GM21723 (cell line): ENCODE measurements around the gene KANSL1.
"Not testable (repeated sequence)": the region's sequence is repeated elsewhere in the genome, so short reads cannot be mapped to it uniquely, and the experiment has no call there.

Experiments used
- ATAC-seq: cut with Tn5 transposase; IDR thresholded peaks from one replicate; pipeline ENCODE4 v1.9.1; 2021; ENCODE audit warnings: mild to moderate bottlenecking, moderate library complexity; ENCODE audit not compliant: unreplicated experiment

The KANSL1 gene

GRCh38 chr17:46026166-46027047, 166.8 kb downstream of the KANSL1 start:
- ATAC-seq = no peak

GRCh38 chr17:46025510-46026165, 167.6 kb downstream of the KANSL1 start:
- ATAC-seq = no peak

- ATAC-seq = no peak
These were observed 168.2 kb downstream of the KANSL1 start for GRCh38 chr17:46025060-46025459.

GRCh38 chr17:46024590-46024989, 168.6 kb downstream of the KANSL1 start:
- no peak for ATAC-seq

- no peak for ATAC-seq
These were observed 169.3 kb downstream of the KANSL1 start for GRCh38 chr17:46023783-46024388.

- not testable (repeated sequence) for ATAC-seq
These were observed 169.9 kb downstream of the KANSL1 start for GRCh38 chr17:46023366-46023765.

GRCh38 chr17:46020998-46021397, 172.2 kb downstream of the KANSL1 start:
- no peak for ATAC-seq

- ATAC-seq = no peak
These were observed 173.0 kb downstream of the KANSL1 start for GRCh38 chr17:46020023-46020761.

GRCh38 chr17:46019408-46019925, 173.8 kb downstream of the KANSL1 start:
- ATAC-seq = not testable (repeated sequence)

- ATAC-seq = no peak
These were observed 179.6 kb downstream of the KANSL1 start for GRCh38 chr17:46013502-46014165.

- ATAC-seq = no peak
These were observed 180.1 kb downstream of the KANSL1 start for GRCh38 chr17:46013127-46013501.

- no peak for ATAC-seq
These were observed 180.6 kb downstream of the KANSL1 start for GRCh38 chr17:46012506-46013079.

- no peak for ATAC-seq
These were observed 181.3 kb downstream of the KANSL1 start for GRCh38 chr17:46011711-46012505.

GRCh38 chr17:46010597-46011186, 182.5 kb downstream of the KANSL1 start:
- no peak for ATAC-seq

- no peak for ATAC-seq
These were observed 183.3 kb downstream of the KANSL1 start for GRCh38 chr17:46009681-46010596.

- no peak for ATAC-seq
These were observed 184.6 kb downstream of the KANSL1 start for GRCh38 chr17:46008591-46008990.

GRCh38 chr17:46007461-46007965, 185.7 kb downstream of the KANSL1 start:
- ATAC-seq = no peak

GRCh38 chr17:46006082-46006481, 187.1 kb downstream of the KANSL1 start:
- not testable (repeated sequence) for ATAC-seq
